Measurements from ENCODE around the gene OR10A5.
"Not testable (repeated sequence)": the region's sequence is repeated elsewhere in the genome, so short reads cannot be mapped to it uniquely, and the experiment has no call there.

OR10A5 gene

GRCh38 chr11:6845383-6845782, at the start of gene OR10A5:
Gene OR10A5 (plus strand): TSS chr11:6845683. CDS start chr11:6845683, 0 bp downstream.
- DNase-seq: no peak

- no peak for DNase-seq
Measured at GRCh38 chr11:6799402-6799801, 46.1 kb upstream of the OR10A5 start, which contains the start of gene OR6A2. Gene OR6A2 (minus strand): TSS chr11:6799689. CDS start chr11:6795708, 3,981 bp downstream.

- not testable (repeated sequence) for DNase-seq
Measured at GRCh38 chr11:6801075-6801474, 44.4 kb upstream of the OR10A5 start.

GRCh38 chr11:6812390-6813005, 33.0 kb upstream of the OR10A5 start:
- DNase-seq: peak in 1 of 2 donors; percentile 8

- no peak for DNase-seq
Measured at GRCh38 chr11:6813656-6814055, 31.8 kb upstream of the OR10A5 start.

GRCh38 chr11:6817694-6818093, 27.8 kb upstream of the OR10A5 start:
- no peak for DNase-seq

GRCh38 chr11:6818967-6819366, 26.5 kb upstream of the OR10A5 start:
- no peak for DNase-seq

- no peak for DNase-seq
Measured at GRCh38 chr11:6824136-6824823, 21.2 kb upstream of the OR10A5 start.

- no peak for DNase-seq
Measured at GRCh38 chr11:6825231-6825744, 20.2 kb upstream of the OR10A5 start.

GRCh38 chr11:6828103-6828502, 17.4 kb upstream of the OR10A5 start:
- DNase-seq: no peak

- DNase-seq: no peak
Measured at GRCh38 chr11:6833356-6833755, 12.1 kb upstream of the OR10A5 start.

- DNase-seq: no peak
Measured at GRCh38 chr11:6834021-6834420, 11.5 kb upstream of the OR10A5 start.

GRCh38 chr11:6841694-6842093, 3.8 kb upstream of the OR10A5 start:
- DNase-seq: no peak

GRCh38 chr11:6843670-6844069, 1.8 kb upstream of the OR10A5 start:
- no peak for DNase-seq

- DNase-seq: no peak
Measured at GRCh38 chr11:6844356-6844755, 1.1 kb upstream of the OR10A5 start.

GRCh38 chr11:6850526-6850925, 5.0 kb downstream of the OR10A5 start:
- DNase-seq: no peak

GRCh38 chr11:6854801-6855200, 9.3 kb downstream of the OR10A5 start:
- not testable (repeated sequence) for DNase-seq

- DNase-seq: no peak
Measured at GRCh38 chr11:6855971-6856541, 10.6 kb downstream of the OR10A5 start.

GRCh38 chr11:6856871-6857270, 11.4 kb downstream of the OR10A5 start:
- no peak for DNase-seq

GRCh38 chr11:6862961-6863360, 17.5 kb downstream of the OR10A5 start, which contains the start of gene OR10A2:
Gene OR10A2 (plus strand): TSS chr11:6863057. CDS start chr11:6869755, 6,698 bp downstream.
- DNase-seq: no peak

GRCh38 chr11:6864438-6864837, 19.0 kb downstream of the OR10A5 start:
- no peak for DNase-seq

- DNase-seq: no peak
Measured at GRCh38 chr11:6871278-6871677, 25.8 kb downstream of the OR10A5 start.

- DNase-seq: no peak
Measured at GRCh38 chr11:6875761-6876160, 30.3 kb downstream of the OR10A5 start.

GRCh38 chr11:6876325-6876724, 30.8 kb downstream of the OR10A5 start, which contains the start of gene OR10A4:
Gene OR10A4 (plus strand): TSS chr11:6876625. CDS start chr11:6876648, 23 bp downstream.
- no peak for DNase-seq
